Measurements from ENCODE around the gene SLMAP. TPM values are rescaled to one million over a fixed set of nuclear protein-coding genes. Genes with fewer than 3 reads are reported as not detected.

The SLMAP gene
- total and polyA plus RNA-seq, 2 of the 4 experiments (the other 2 are of a cell fraction): 15.5 to 26.5 TPM

- Histone ChIP-seq H2AK9ac (replicated peaks; ENCODE audit: low read depth, low read length, poor library complexity) (no peak overlapping the region), H3K4me3 (ENCODE audit: insufficient read depth, low read depth, low read length) (no peak overlapping the region), H3K4ac (ENCODE audit: low read depth, low read length) (no peak overlapping the region), H3K27me3 (ENCODE audit: control insufficient read depth, insufficient read depth, low read length) (no peaks in the 10 kb centered on the region), H2BK5ac (ENCODE audit: low read depth, low read length, poor library complexity, severe bottlenecking) (no peak overlapping the region), H3K4me2 (ENCODE audit: low read depth, low read length) (no peak overlapping the region), H3K23ac (ENCODE audit: low read depth, low read length) (no peak overlapping the region), H3K9me3 (ENCODE audit: control insufficient read depth, insufficient read depth, low read length) (peaks cover 3% of the 10 kb centered on the region), H2AFZ (replicated peaks; ENCODE audit: low read length, poor library complexity) (no peak overlapping the region), H2BK15ac (ENCODE audit: low read depth, low read length) (no peak overlapping the region), H4K20me1 (ENCODE audit: insufficient read depth, low read length) (no peaks in the 10 kb centered on the region), H2BK120ac (ENCODE audit: low read depth, low read length) (no peak overlapping the region), H2AK5ac (ENCODE audit: low read depth, low read length) (no peak overlapping the region), H3K4me1 (ENCODE audit: control insufficient read depth, insufficient read depth, low read length) (peaks cover 2% of the 10 kb centered on the region), H3K9ac (ENCODE audit: low read depth, low read length) (no peak overlapping the region), H4K91ac (ENCODE audit: insufficient read depth, low read depth, low read length) (no peak overlapping the region), H3K56ac (ENCODE audit: extremely low read depth, insufficient read depth, low read length) (no peak overlapping the region), H4K5ac (ENCODE audit: low read depth, low read length) (no peak overlapping the region), H3K14ac (replicated peaks; ENCODE audit: low read depth, low read length) (no peak overlapping the region), H4K8ac (ENCODE audit: low read depth in 2 of 2, low read length in 2 of 2) (no peak overlapping the region), H3K27ac (ENCODE audit: insufficient read depth, low read length) (no peak overlapping the region), H3K9me1 (ENCODE audit: insufficient read depth, low read length) (no peaks in the 10 kb centered on the region), H3K79me1 (ENCODE audit: low read depth in 1 of 2, low read length in 2 of 2) (no peaks in the 10 kb centered on the region), H2BK20ac (ENCODE audit: low read depth, low read length) (no peak overlapping the region), H3K18ac (ENCODE audit: low read depth, low read length) (no peak overlapping the region), H3K36me3 (ENCODE audit: control insufficient read depth, insufficient read depth, low read length) (peaks cover 3% of the 10 kb centered on the region; the same call in 1 of the 2 replicates)
- intact Hi-C loops (cut with micrococcal nuclease): no loop called here
- TF ChIP-seq MXI1 (IDR thresholded peaks at IDR 0.05; ENCODE audit: borderline replicate concordance, low read depth, low read length) (no peak), POLR2A (IDR thresholded peaks at IDR 0.05; ENCODE audit: low read depth, low read length) (no peak), USF2 (IDR thresholded peaks at IDR 0.05; ENCODE audit: low read depth, low read length) (no peak), RAD21 (IDR thresholded peaks at IDR 0.05; ENCODE audit: low read length) (no peak), RFX5 (IDR thresholded peaks at IDR 0.05; ENCODE audit: low read depth, low read length) (no peak), CTCF (conservative IDR thresholded peaks at IDR 0.05; ENCODE audit: low read depth, low read length) (no peak), SMC3 (IDR thresholded peaks at IDR 0.05; ENCODE audit: low read depth, low read length) (no peak), CEBPB (IDR thresholded peaks at IDR 0.05; ENCODE audit: low read depth, low read length) (no peak), NFE2L2 (IDR thresholded peaks at IDR 0.05; ENCODE audit: low read depth, low read length) (no peak), ELK1 (IDR thresholded peaks at IDR 0.05; ENCODE audit: borderline replicate concordance, low read depth, low read length) (no peak), MAZ (IDR thresholded peaks at IDR 0.05; ENCODE audit: borderline replicate concordance, low read depth, low read length) (no peak), CHD1 (IDR thresholded peaks at IDR 0.05; ENCODE audit: low read depth, low read length) (no peak), BHLHE40 (IDR thresholded peaks at IDR 0.05; ENCODE audit: low read depth, low read length) (no peak), MAFK (IDR thresholded peaks at IDR 0.05; ENCODE audit: low read depth, low read length) (no peak), FOS (IDR thresholded peaks at IDR 0.05; ENCODE audit: low read depth, low read length) (no peak), RCOR1 (IDR thresholded peaks at IDR 0.05; ENCODE audit: insufficient replicate concordance, low read length) (no peak)
- ATAC-seq (ENCODE audit: low read depth): no peak
- no TSS peak for BruUV-seq (replicated peaks)
- no peak for DNase-seq
- CTCF ChIA-PET: interaction anchor here (1.0 kb wide), 1 partner anchor 763 kb away, joined by 3 read pairs; no protein-coding TSS in a partner anchor
- dilution Hi-C loops (cut with HindIII; ENCODE audit: low sequenced_read_pairs, unreplicated experiment): no loop called here
- in situ Hi-C loops (cut with MboI; ENCODE audit: low sequenced_read_pairs): no loop called here
- POLR2A ChIA-PET (ENCODE audit: unreplicated experiment): no interaction called here
Measured at GRCh38 chr3:57942388-57942787, 186.3 kb downstream of the SLMAP start.
